SU-DHL-6 (cell line): ENCODE measurements around the gene ZFAND6.

Experiments
- H2AFZ ChIP-seq: fragments of 200-600 bp; sonication (generic); 2 replicates; pipeline ENCODE4 v1.6.1; 2014; ENCODE audit warnings: low read depth, mild to moderate bottlenecking, moderate library complexity, mixed read lengths, antibody characterized with exemption, low read length; ENCODE audit not compliant: severe bottlenecking
- H3F3A ChIP-seq: fragments of 200-600 bp; shearing (Covaris generic); 2 replicates; pipeline ENCODE4 v1.6.0; 2016; ENCODE audit warnings: antibody characterized with exemption, mild to moderate bottlenecking; ENCODE audit not compliant: insufficient read depth
- H3K27ac ChIP-seq: fragments of 200-600 bp; sonication (generic); 2 replicates; pipeline ENCODE4 v1.5.1; 2016; ENCODE audit warnings: low read depth, mild to moderate bottlenecking, low read length, moderate library complexity, mixed read lengths
- H3K27me3 ChIP-seq: fragments of 200-600 bp; sonication (generic), shearing (Covaris generic); 2 replicates; pipeline ENCODE4 v1.6.0; 2014; ENCODE audit warnings: mild to moderate bottlenecking, low read length
- H3K36me3 ChIP-seq: fragments of 200-600 bp; sonication (generic); 2 replicates; pipeline ENCODE4 v1.6.1; 2014; ENCODE audit warnings: mild to moderate bottlenecking, low read length, mixed read lengths
- H3K4me2 ChIP-seq: fragments of 300-600, 200-600 bp; shearing (Covaris generic), sonication (generic); 2 replicates; pipeline ENCODE4 v1.6.0; 2014; ENCODE audit warnings: low read length, low read depth, mild to moderate bottlenecking; ENCODE audit not compliant: poor library complexity, severe bottlenecking
- H3K4me3 ChIP-seq: fragments of 200-600 bp; sonication (generic); 2 replicates; pipeline ENCODE4 v1.5.1; 2014; ENCODE audit warnings: antibody characterized with exemption, low read length, mild to moderate bottlenecking, mixed read lengths; ENCODE audit not compliant: insufficient read depth, poor library complexity, severe bottlenecking
- H3K79me2 ChIP-seq: fragments of 200-600 bp; sonication (generic); 2 replicates; pipeline ENCODE4 v1.6.1; 2014; ENCODE audit warnings: mild to moderate bottlenecking, low read length, moderate library complexity; ENCODE audit not compliant: insufficient read depth
- H3K9ac ChIP-seq: fragments of 200-600 bp; sonication (generic); 2 replicates; pipeline ENCODE4 v1.7.0; 2014; ENCODE audit warnings: mild to moderate bottlenecking, low read length
- H3K9me2 ChIP-seq: fragments of 200-600 bp; sonication (generic); replicated peaks from 2 replicates; pipeline ENCODE4 v1.6.1; 2014; ENCODE audit warnings: low read length; ENCODE audit not compliant: insufficient read depth
- H3K9me3 ChIP-seq: fragments of 200-600 bp; sonication (generic); 2 replicates; pipeline ENCODE4 v1.6.1; 2014; ENCODE audit warnings: low read length, mixed read lengths; ENCODE audit not compliant: insufficient read depth
- H4K20me1 ChIP-seq: fragments of 200-600 bp; sonication (generic); 2 replicates; pipeline ENCODE4 v1.6.1; 2014; ENCODE audit warnings: low read depth, mild to moderate bottlenecking, antibody characterized with exemption, low read length, moderate library complexity, mixed read lengths
- EZH2phosphoT487 ChIP-seq: fragments of 200-600 bp; sonication (generic), shearing (Covaris generic); conservative IDR thresholded peaks from 2 replicates; pipeline ENCODE4 v1.6.1; 2018; ENCODE audit warnings: mild to moderate bottlenecking, antibody characterized with exemption, low read length, moderate library complexity, mixed read lengths
- TF ChIP-seq, protein P1 (sequence below): fragments of 200-600 bp; sonication (generic); IDR thresholded peaks from one replicate; pipeline ENCODE4 v1.5.1; 2017; ENCODE audit warnings: antibody characterized with exemption, mild to moderate bottlenecking, low read length, moderate library complexity; ENCODE audit not compliant: insufficient read depth, poor library complexity, severe bottlenecking

Gene ZFAND6

DNA sequence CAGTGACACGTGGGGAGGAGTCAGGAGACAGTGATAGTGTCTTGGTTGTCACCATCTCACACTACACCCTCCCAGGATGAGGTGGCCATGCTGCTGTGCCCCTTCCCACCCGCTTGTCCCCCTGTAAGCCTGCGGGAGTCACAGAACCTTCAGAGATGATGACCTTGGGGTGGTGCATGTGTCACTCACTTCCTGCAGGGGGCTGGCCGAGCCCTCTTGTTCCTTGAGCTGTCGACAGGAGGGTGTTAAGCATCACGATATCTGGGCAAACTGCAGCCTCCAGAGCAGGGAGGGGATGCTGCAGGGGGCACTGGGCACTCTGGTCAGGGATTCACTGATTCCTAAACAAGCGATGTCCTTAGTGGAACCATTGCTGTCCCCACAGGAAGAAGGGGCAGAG lies 121.0 kb downstream of the ZFAND6 start:
- Histone ChIP-seq H3K36me3 (no peaks in the 10 kb centered on the region), H3K27me3 (no peaks in the 10 kb centered on the region)
- no peak for TF ChIP-seq EZH2phosphoT487
- TF ChIP-seq, protein P1, sequence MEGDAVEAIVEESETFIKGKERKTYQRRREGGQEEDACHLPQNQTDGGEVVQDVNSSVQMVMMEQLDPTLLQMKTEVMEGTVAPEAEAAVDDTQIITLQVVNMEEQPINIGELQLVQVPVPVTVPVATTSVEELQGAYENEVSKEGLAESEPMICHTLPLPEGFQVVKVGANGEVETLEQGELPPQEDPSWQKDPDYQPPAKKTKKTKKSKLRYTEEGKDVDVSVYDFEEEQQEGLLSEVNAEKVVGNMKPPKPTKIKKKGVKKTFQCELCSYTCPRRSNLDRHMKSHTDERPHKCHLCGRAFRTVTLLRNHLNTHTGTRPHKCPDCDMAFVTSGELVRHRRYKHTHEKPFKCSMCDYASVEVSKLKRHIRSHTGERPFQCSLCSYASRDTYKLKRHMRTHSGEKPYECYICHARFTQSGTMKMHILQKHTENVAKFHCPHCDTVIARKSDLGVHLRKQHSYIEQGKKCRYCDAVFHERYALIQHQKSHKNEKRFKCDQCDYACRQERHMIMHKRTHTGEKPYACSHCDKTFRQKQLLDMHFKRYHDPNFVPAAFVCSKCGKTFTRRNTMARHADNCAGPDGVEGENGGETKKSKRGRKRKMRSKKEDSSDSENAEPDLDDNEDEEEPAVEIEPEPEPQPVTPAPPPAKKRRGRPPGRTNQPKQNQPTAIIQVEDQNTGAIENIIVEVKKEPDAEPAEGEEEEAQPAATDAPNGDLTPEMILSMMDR, result no peak

DNA sequence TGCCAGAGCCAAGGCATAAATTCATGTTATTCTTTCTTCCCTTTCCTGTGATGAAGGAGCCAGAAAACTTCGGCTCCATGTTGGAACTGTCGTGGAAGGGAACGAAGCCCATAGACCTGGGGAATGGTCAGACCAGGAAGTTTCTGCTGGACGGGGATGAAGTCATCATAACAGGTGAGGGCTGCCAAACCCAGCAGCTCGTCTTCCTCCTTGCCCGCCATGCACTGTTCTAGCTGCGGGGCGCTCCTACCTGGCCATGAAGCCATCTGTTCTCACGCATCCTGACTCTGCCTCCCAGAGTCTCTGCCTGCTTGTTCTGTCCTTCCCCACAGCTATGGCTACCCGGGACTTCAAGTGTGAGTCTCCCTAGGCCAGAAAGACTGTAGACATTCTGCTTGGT lies 121.5 kb downstream of the ZFAND6 start:
- Histone ChIP-seq H3K27me3 (no peaks in the 10 kb centered on the region), H3F3A (no peaks in the 10 kb centered on the region), H2AFZ (no peak overlapping the region), H3K79me2 (no peaks in the 10 kb centered on the region), H3K4me2 (no peak overlapping the region), H4K20me1 (no peaks in the 10 kb centered on the region), H3K9me2 (no peaks in the 10 kb centered on the region), H3K36me3 (no peaks in the 10 kb centered on the region), H3K27ac (no peak overlapping the region), H3K9me3 (no peaks in the 10 kb centered on the region), H3K9ac (no peak overlapping the region), H3K4me3 (no peak overlapping the region)
- TF ChIP-seq, protein P1, result no peak
- no peak for TF ChIP-seq EZH2phosphoT487

More for the DNA sequence above, 121.0 kb downstream of the ZFAND6 start:
- Histone ChIP-seq H2AFZ (no peak overlapping the region), H3F3A (no peaks in the 10 kb centered on the region), H3K9me3 (no peaks in the 10 kb centered on the region), H3K27ac (no peak overlapping the region), H3K4me3 (no peak overlapping the region), H3K9me2 (no peaks in the 10 kb centered on the region), H3K9ac (no peak overlapping the region), H3K79me2 (no peaks in the 10 kb centered on the region), H3K4me2 (no peak overlapping the region), H4K20me1 (no peaks in the 10 kb centered on the region)

DNA sequence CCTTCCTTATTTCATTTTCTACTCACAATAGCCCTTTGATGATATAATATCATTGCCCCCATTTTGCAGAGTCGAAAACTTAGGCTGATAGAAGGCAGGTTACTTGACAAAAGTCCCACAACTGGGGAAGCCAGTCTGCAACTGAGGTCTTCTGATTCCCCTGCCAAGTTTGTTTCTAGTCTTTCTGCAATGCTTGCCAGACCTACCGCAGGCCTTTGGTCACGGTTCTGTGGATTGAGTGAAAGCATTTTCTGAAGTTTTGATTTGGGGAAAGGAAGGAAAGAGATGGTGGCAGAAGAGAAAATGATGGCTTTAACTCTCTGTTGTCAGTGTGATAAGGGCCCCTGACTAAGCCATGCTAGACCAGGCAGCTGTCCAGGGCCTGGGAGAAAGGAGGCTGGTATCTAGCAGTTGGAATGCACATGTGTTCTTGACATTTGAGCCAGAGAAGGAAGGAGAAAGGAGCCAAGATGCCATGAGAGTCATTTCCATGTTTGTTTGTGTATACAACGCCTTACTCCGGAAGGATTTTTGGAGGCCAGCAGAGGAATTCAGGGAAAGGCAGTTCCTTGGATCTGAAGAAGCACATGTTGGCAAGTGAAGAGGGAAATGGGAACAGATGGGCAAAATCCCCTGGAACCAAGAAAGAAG lies 123.3 kb downstream of the ZFAND6 start:
- H3K4me2 ChIP-seq, result no peak overlapping the region
- H3K27ac ChIP-seq, result no peak overlapping the region

More for the DNA sequence above, 123.3 kb downstream of the ZFAND6 start:
- Histone ChIP-seq H3K79me2 (no peaks in the 10 kb centered on the region), H3K36me3 (no peaks in the 10 kb centered on the region), H3K4me3 (no peak overlapping the region), H3F3A (no peaks in the 10 kb centered on the region), H3K9ac (no peak overlapping the region), H3K9me3 (no peaks in the 10 kb centered on the region), H4K20me1 (no peaks in the 10 kb centered on the region), H3K9me2 (no peaks in the 10 kb centered on the region), H2AFZ (no peak overlapping the region), H3K27me3 (no peaks in the 10 kb centered on the region)
- TF ChIP-seq, protein P1, result no peak
- TF ChIP-seq EZH2phosphoT487, result no peak
